H9 (cell line): ENCODE measurements around the gene CAMTA1. TPM values are rescaled to one million over a fixed set of nuclear protein-coding genes. Genes with fewer than 3 reads are reported as not detected.

ENCODE experiments used
- DNase-seq: peaks from one replicate; pipeline ENCODE4 v3.0.0-alpha.2; 2017
- H2AFZ ChIP-seq: one replicate; pipeline ENCODE4 v1.6.1; 2013; ENCODE audit warnings: mild to moderate bottlenecking, low read length, control low read depth, moderate library complexity
- H2AK5ac ChIP-seq: 2 replicates; pipeline ENCODE4 v1.6.1; 2013; ENCODE audit warnings: low read length, control low read depth, mixed read lengths; ENCODE audit not compliant: insufficient read length
- H2BK120ac ChIP-seq: one replicate; pipeline ENCODE4 v1.6.1; 2013; ENCODE audit warnings: low read depth, mild to moderate bottlenecking, low read length, control low read depth, inconsistent platforms; ENCODE audit not compliant: poor library complexity, severe bottlenecking
- H2BK12ac ChIP-seq: 2 replicates; pipeline ENCODE4 v1.6.1; 2013; ENCODE audit warnings: low read length, control low read depth, mixed read lengths, low read depth; ENCODE audit not compliant: insufficient read length
- H2BK15ac ChIP-seq: 2 replicates; pipeline ENCODE4 v1.6.1; 2013; ENCODE audit warnings: low read depth, low read length, control low read depth
- H2BK20ac ChIP-seq: one replicate; pipeline ENCODE4 v1.6.1; 2013; ENCODE audit warnings: low read depth, mild to moderate bottlenecking, low read length, control low read depth, inconsistent platforms; ENCODE audit not compliant: poor library complexity, severe bottlenecking
- H2BK5ac ChIP-seq: 2 replicates; pipeline ENCODE4 v1.6.1; 2013; ENCODE audit warnings: low read length, control low read depth, mixed read lengths; ENCODE audit not compliant: insufficient read length
- H3K14ac ChIP-seq: 2 replicates; pipeline ENCODE4 v1.6.1; 2013; ENCODE audit warnings: low read length, control low read depth; ENCODE audit not compliant: insufficient read depth
- H3K18ac ChIP-seq: 2 replicates; pipeline ENCODE4 v1.6.1; 2013; ENCODE audit warnings: low read depth, mild to moderate bottlenecking, mixed read lengths, low read length, control low read depth; ENCODE audit not compliant: insufficient read length
- H3K23ac ChIP-seq: 2 replicates; pipeline ENCODE4 v1.6.1; 2013; ENCODE audit warnings: low read length, control low read depth, mixed read lengths, low read depth; ENCODE audit not compliant: insufficient read length
- H3K23me2 ChIP-seq: 2 replicates; pipeline ENCODE4 v1.6.1; 2013; ENCODE audit warnings: low read depth, mild to moderate bottlenecking, mixed read lengths, low read length, control low read depth; ENCODE audit not compliant: insufficient read length, poor library complexity, severe bottlenecking
- H3K27ac ChIP-seq: 2 replicates; pipeline ENCODE4 v1.5.1; 2013; ENCODE audit warnings: low read length, control low read depth, mixed read lengths, low read depth; ENCODE audit not compliant: insufficient read length
- H3K27me3 ChIP-seq: 2 replicates; pipeline ENCODE4 v1.6.1; 2013; ENCODE audit warnings: low read length, control low read depth, inconsistent platforms; ENCODE audit not compliant: insufficient read depth
- H3K4ac ChIP-seq: 2 replicates; pipeline ENCODE4 v1.6.1; 2013; ENCODE audit warnings: low read depth, mild to moderate bottlenecking, control low read depth, inconsistent platforms, low read length, moderate library complexity
- H3K4me1 ChIP-seq: 2 replicates; pipeline ENCODE4 v1.6.1; 2013; ENCODE audit warnings: low read length, control low read depth, inconsistent platforms; ENCODE audit not compliant: insufficient read depth
- H3K4me2 ChIP-seq: 2 replicates; pipeline ENCODE4 v1.6.1; 2013; ENCODE audit warnings: low read length, control low read depth, mixed read lengths; ENCODE audit not compliant: insufficient read length, insufficient read depth
- H3K56ac ChIP-seq: 2 replicates; pipeline ENCODE4 v1.6.1; 2013; ENCODE audit warnings: low read depth, mild to moderate bottlenecking, mixed read lengths, low read length, control low read depth; ENCODE audit not compliant: insufficient read length
- H3K79me1 ChIP-seq: 2 replicates; pipeline ENCODE4 v1.6.1; 2013; ENCODE audit warnings: low read depth, mild to moderate bottlenecking, moderate library complexity, low read length, control low read depth, inconsistent platforms; ENCODE audit not compliant: insufficient read depth, poor library complexity, severe bottlenecking
- H3K79me2 ChIP-seq: 2 replicates; pipeline ENCODE4 v1.6.1; 2013; ENCODE audit warnings: low read length, control low read depth, inconsistent platforms; ENCODE audit not compliant: insufficient read depth
- H3K9ac ChIP-seq: 2 replicates; pipeline ENCODE4 v1.6.1; 2013; ENCODE audit warnings: low read length, control low read depth, mixed read lengths; ENCODE audit not compliant: insufficient read length; ENCODE audit errors: extremely low read depth
- H3K9me3 ChIP-seq: one replicate; pipeline ENCODE4 v1.6.1; 2013; ENCODE audit warnings: low read depth, low read length, inconsistent platforms; ENCODE audit not compliant: control insufficient read depth
- H3T11ph ChIP-seq: one replicate; pipeline ENCODE4 v1.6.1; 2013; ENCODE audit warnings: mild to moderate bottlenecking, low read length, control low read depth, inconsistent platforms
- H4K20me1 ChIP-seq: one replicate; pipeline ENCODE4 v1.6.1; 2013; ENCODE audit not compliant: control insufficient read depth, insufficient read length, insufficient read depth
- H4K5ac ChIP-seq: 2 replicates; pipeline ENCODE4 v1.6.1; 2013; ENCODE audit warnings: low read depth, mild to moderate bottlenecking, mixed read lengths, low read length, control low read depth; ENCODE audit not compliant: insufficient read length
- H4K8ac ChIP-seq: replicated peaks from 2 replicates; pipeline ENCODE4 v1.6.1; 2013; ENCODE audit warnings: low read length, control low read depth, mixed read lengths, low read depth; ENCODE audit not compliant: insufficient read length
- H4K91ac ChIP-seq: 2 replicates; pipeline ENCODE4 v1.6.1; 2013; ENCODE audit warnings: low read depth, mild to moderate bottlenecking, moderate library complexity, mixed read lengths, low read length, control low read depth; ENCODE audit not compliant: insufficient read length
- H3K27ac Mint-ChIP-seq, 3 experiments: 2 replicates in 2 of 3; 3 replicates in 1 of 3; pipeline ENCODE4 v1.8.0; 2020 to 2021; ENCODE audit warnings: mixed read lengths in 3 of 3, mild to moderate bottlenecking in 1 of 3, moderate library complexity in 1 of 3
- H3K27me3 Mint-ChIP-seq: 2 replicates; pipeline ENCODE4 v1.8.0; 2021; ENCODE audit warnings: low read depth, mild to moderate bottlenecking, moderate library complexity, mixed read lengths
- H3K36me3 Mint-ChIP-seq, 3 experiments: 2 replicates in 2 of 3; 3 replicates in 1 of 3; pipeline ENCODE4 v1.8.0; 2020 to 2021; ENCODE audit warnings: low read depth in 3 of 3, mixed read lengths in 3 of 3; ENCODE audit not compliant: insufficient read depth in 1 of 3
- H3K4me1 Mint-ChIP-seq, 2 experiments: 2 replicates each; pipeline ENCODE4 v1.8.0; 2020; ENCODE audit warnings: mixed read lengths in 2 of 2
- H3K4me3 Mint-ChIP-seq, 2 experiments: 2 replicates in 1 of 2; 3 replicates in 1 of 2; pipeline ENCODE4 v1.8.0; 2020 to 2021; ENCODE audit warnings: mild to moderate bottlenecking in 2 of 2, mixed read lengths in 2 of 2, moderate library complexity in 1 of 2
- H3K9me3 Mint-ChIP-seq, 2 experiments: 2 replicates in 1 of 2; 3 replicates in 1 of 2; pipeline ENCODE4 v1.8.0; 2020; ENCODE audit warnings: mild to moderate bottlenecking in 2 of 2, mixed read lengths in 2 of 2, moderate library complexity in 1 of 2
- WGBS: extraction: QIAGEN DNeasy Blood & Tissue Kit; methylation state at CpG from one replicate; pipeline ENCODE4 v1.1.7; 2013; ENCODE audit warnings: missing lambda C conversion rate, low lambda C conversion rate, mixed read lengths; ENCODE audit not compliant: insufficient read length; ENCODE audit errors: extremely low coverage; 5-methylcytosine and 5-hydroxymethylcytosine counted together
- total RNA-seq: library from RNA; stranded (reverse); gene quantifications from 2 replicates; pipeline ENCODE4 v1.2.1, GENCODE V29; 2021
- TF ChIP-seq, protein P1 (sequence below): fragments of 200-600 bp; sonication (generic); conservative IDR thresholded peaks from 3 replicates; pipeline ENCODE4 v1.8.0; 2021; ENCODE audit warnings: antibody characterized with exemption, mild to moderate bottlenecking

CAMTA1 gene
- total RNA-seq, 1 experiment from 2014 or later, result 115 TPM

DNA sequence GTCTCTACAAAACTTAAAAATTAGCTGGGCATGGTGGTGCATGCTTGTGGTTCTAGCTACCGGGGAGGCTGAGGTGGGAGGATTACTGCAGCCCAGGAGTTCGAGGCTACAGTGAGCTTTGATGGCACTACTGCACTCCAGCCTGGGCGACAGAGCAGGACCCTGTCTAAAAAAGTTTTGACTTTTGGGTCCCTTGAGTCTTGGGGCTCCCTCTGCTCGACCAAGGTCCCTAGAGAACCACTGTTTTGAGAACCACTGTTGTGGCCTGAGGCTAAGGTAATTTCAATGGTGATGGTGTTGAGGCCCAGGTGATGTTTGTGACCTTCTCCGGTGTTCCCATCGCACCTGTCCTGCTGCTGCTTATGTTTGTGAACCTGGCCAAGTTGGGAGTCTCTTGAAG is 3.1 kb upstream of the CAMTA1 start:
- Histone ChIP-seq H2AFZ (no peak overlapping the region), H3K9ac (no peak overlapping the region), H3K27me3 (no peaks in the 10 kb centered on the region), H2BK12ac (no peak overlapping the region), H2BK120ac (no peak overlapping the region), H3K4ac (no peak overlapping the region), H4K5ac (no peak overlapping the region), H3K9me3 (no peaks in the 10 kb centered on the region), H3K14ac (no peak overlapping the region), H2AK5ac (no peak overlapping the region), H3K23ac (no peak overlapping the region), H4K20me1 (peaks cover 3% of the 10 kb centered on the region), H3T11ph (no peak overlapping the region), H4K8ac (no peak overlapping the region), H3K4me1 (no peaks in the 10 kb centered on the region; the same call in 1 of the 2 replicates), H2BK20ac (no peak overlapping the region), H3K4me2 (no peak overlapping the region), H3K56ac (no peak overlapping the region), H2BK5ac (no peak overlapping the region), H3K79me1 (peaks cover 5% of the 10 kb centered on the region), H3K18ac (no peak overlapping the region), H3K27ac (no peak overlapping the region), H3K79me2 (peaks cover 10% of the 10 kb centered on the region), H3K23me2 (peaks cover 9% of the 10 kb centered on the region), H4K91ac (no peak overlapping the region), H2BK15ac (no peak overlapping the region)
- Mint-ChIP-seq H3K4me3 (no peak overlapping the region; a peak in 1 of 5 replicates), H3K27me3 (no peaks in the 10 kb centered on the region; the same call in 1 of the 2 replicates), H3K4me1 (peaks cover 17 to 18% of the 10 kb centered on the region in 2 experiments), H3K36me3 (peaks cover 0 to 3% (median 2%) of the 10 kb centered on the region in 3 experiments; a peak in 2 of 7 replicates), H3K27ac (no peak overlapping the region), H3K9me3 (no peaks in the 10 kb centered on the region)
- no peak for DNase-seq
- TF ChIP-seq, protein P1, sequence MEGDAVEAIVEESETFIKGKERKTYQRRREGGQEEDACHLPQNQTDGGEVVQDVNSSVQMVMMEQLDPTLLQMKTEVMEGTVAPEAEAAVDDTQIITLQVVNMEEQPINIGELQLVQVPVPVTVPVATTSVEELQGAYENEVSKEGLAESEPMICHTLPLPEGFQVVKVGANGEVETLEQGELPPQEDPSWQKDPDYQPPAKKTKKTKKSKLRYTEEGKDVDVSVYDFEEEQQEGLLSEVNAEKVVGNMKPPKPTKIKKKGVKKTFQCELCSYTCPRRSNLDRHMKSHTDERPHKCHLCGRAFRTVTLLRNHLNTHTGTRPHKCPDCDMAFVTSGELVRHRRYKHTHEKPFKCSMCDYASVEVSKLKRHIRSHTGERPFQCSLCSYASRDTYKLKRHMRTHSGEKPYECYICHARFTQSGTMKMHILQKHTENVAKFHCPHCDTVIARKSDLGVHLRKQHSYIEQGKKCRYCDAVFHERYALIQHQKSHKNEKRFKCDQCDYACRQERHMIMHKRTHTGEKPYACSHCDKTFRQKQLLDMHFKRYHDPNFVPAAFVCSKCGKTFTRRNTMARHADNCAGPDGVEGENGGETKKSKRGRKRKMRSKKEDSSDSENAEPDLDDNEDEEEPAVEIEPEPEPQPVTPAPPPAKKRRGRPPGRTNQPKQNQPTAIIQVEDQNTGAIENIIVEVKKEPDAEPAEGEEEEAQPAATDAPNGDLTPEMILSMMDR, result no peak
- no CpG with 5 or more reads among the region's 6 CpGs for whole genome bisulfite sequencing
